KG1 (cell line): ENCODE results near the gene BCR.

ENCODE experiments used
- DNase-seq: peaks from one replicate; lab custom pipeline; 2025; lab: John Stamatoyannopoulos, UW

BCR gene

DNA sequence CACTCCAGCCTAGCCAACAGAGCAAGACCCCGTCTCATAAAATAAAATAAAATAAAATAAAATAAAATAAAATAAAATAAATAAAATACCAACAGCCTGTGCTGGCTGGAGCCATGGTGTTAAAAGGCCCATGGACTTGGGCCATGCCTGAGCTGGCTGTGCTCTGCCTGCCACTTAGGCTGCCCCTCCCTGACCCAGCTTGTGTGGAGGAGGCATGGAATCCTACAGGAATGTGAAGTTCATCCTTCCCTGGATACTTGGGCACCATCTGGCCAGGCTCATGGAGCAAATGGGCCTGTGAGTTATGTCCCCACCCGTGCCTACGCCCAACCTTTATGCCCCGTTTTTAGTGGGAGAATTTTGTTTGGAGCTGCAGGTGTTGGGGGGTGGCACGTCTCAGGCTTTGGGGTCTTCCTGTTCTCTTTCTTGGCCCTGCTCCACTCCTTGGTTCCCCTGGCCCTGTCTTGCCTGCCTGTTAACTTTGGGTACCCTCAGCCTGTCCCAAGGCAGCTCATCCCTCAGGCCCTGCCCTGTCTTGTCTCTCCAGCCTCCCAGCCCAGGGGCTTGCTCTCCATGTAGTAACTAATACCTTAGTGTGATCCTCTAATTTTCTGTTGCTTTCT lies 51.3 kb downstream of the BCR start:
- DNase-seq: no peak

- DNase-seq: no peak
Measured at GRCh38 chr22:23232094-23232905, 52.0 kb downstream of the BCR start.

GRCh38 chr22:23233084-23233531 lies 52.8 kb downstream of the BCR start:
- DNase-seq: no peak

- DNase-seq: no peak
Measured at GRCh38 chr22:23233752-23234408, 53.6 kb downstream of the BCR start.

DNA sequence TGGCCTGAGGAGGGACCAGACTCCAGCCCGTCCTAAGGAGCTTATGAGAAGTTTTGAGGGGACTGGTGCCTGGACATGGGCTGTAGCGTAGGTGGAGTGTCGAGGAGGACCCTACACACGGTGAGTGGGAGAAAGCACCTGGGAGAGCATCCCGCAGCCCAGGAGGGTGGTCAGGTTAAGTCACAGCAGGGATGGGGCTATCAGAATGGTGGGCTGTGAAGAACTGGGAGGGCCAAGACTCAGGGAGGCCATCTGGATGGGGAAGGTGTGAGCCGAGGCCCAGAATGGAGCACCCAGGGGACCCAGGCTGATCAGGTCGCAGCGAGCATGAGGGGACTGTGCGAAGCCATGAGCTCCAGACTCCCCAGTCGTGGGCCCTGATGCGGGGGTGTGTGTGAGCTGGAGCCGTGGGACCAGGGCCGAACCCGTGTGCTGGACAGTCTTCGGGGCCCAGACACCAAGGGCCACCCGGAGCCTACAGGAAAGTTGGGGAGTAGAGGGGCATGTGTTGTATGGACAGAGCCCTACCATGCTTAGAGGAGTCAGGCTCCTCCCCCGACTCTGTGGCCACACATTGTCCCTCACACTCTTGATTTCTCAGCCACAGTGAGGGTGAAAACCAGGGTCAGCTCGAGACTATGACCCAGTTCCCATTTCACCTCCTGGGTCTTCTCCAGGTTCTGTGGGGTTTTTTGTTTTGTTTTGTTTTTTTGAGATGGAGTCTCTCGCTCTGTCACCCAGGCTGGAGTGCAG lies 54.3 kb downstream of the BCR start:
- DNase-seq: no peak

DNA sequence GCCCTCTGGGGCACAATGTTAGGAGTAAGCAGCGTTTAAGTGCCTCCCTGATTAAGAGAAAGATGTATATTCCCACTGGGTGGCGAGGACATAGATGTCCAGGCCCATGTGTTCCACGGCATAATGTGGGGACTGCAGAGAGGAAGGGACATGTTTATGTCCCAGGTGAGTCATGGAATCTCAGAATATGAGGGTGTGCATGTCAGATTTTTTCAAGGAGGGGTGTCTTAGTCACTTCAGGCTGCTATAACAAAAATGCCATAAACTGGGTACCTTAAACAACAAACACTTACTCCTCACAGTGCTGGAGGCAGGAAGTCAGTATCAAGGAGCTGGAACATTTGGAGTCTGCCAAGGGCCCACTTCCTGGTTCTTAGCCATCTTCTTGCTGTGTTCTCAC lies 55.1 kb downstream of the BCR start:
- no peak for DNase-seq

DNA sequence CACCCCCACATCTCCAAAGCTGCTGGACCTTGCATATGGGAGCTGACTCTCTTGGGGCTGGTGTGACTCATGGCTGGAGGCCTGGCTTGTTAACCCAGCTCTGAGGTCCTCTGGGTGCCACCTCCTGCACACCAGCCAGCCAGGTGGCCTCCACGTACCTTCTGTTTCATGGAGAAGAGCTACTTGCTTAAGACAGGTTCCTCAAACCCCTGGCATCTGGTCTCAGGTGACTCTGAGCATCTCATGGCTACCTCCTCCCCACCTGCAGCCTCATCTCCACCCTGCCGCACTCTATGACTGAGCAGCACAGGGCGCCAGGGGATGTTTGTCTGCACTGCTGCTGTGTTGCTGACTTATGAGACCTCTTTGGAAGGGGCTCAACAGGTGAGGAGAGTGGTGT lies 55.7 kb downstream of the BCR start:
- no peak for DNase-seq

- DNase-seq: no peak
Measured at GRCh38 chr22:23236440-23237184, 56.3 kb downstream of the BCR start.

DNA sequence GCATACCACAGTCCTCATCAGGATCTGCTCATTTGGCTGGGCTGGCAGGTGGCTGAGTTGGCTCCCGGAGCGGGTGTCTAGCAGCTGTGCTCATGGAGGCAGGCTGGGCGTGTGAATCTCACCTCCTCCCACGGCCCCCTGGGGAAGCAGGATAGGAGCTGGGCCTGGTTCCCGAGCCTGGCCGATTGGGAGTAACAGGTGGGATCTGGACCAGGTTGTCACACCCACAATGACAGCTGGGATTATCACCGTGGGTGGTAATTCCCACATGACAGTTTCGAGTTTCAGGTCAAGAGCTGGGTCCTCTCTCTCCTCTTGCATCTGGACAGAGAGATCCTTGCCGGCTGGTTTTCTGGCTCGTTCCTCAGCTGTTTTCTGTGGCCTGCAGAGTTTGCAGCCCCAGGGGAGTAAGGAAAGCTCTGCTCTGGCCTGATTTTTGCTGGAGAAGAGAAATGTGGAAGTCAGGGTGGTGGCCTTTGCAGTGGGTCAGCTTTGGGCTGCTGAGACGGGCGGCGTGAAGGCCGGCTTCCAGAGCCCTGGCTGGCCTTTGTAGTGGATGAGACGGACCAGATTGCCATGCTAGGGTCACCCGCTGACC lies 57.0 kb downstream of the BCR start:
- no peak for DNase-seq

DNA sequence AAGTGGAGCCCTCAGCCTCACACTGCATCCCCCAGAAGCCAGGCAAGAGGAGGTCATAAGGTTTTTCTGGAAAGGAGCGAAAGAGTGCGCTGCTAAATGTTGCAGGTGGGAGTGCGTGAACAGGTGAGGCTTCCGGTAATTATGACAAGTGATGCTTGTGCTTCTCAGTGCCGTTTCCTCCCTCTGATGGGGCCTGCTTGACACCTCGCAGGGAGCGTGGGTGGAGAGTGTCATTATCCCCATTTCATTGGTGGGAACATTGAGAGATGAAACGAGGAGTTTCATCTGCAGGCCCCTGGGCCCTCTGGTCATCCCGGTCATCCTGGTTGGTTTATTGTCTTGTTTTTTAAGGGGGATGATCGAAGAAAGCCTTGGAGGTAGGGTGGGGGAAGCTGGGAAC lies 57.5 kb downstream of the BCR start:
- DNase-seq: no peak

DNA sequence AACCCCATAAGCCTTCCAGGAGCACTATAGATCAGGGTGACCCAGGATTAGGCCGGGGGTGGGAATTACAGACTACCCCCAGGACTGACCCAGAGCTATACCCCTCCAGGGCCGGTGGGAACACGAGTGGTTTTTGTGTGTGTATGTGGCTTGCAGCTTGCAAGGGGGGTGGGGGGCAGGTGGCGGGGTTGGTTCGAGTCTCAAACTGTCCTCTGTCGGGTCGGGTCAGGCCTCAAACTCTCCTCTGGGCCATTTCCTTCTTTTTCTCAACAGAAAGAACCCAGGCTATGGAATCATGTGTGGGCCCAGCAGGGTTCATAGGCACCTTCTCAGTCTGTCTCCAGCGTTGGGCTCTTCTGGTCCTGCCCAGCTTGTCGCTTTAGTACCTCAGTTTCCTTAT lies 58.4 kb downstream of the BCR start:
- DNase-seq: no peak

GRCh38 chr22:23239429-23239828 lies 59.1 kb downstream of the BCR start:
- no peak for DNase-seq

GRCh38 chr22:23240639-23241389 lies 60.5 kb downstream of the BCR start:
- no peak for DNase-seq

DNA sequence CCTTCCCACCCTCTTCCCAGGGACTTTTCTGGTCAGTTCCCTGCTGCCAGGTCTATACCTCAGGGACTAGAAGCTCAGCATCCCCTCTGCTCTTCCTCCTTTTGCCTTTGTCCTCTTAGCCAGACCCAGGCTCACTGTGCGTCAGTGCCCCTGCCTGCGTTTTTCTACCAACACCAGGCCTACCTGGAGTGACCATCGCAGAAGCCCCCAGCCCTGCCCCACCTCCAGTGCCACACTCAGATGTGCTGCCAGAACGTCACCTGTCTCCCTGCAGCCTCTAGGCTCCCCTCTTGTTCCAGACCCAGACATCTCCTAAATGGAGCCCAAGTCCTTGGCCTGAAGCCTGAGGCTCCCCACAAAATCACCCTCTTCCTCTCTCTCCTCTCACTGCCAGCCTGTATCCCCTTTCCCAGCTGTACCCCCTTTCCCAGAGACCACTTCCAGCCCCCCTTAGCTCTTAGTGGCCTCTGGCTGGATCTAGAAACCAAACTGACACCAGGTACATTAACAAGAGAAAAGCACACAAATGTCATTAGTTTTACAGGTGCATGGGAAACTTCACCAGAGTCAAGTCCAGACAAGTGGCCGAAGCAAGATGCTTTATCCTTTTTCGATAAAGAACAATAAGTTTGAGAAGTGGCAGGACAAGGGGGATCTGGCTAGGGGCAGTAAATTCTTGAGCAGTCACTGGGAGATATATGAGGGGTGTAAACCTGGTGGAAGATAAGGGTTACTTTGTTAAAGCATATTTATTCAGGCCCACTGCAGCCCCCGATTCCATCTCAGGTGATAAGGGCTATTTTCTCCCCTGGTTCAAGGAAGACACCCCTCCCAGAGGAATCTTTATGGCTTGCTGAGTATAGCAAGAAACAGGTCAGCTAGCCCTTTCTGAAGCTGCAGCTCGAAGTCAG lies 61.5 kb downstream of the BCR start:
- DNase-seq: no peak

GRCh38 chr22:23242473-23243001 lies 62.2 kb downstream of the BCR start:
- DNase-seq: no peak

GRCh38 chr22:23243006-23243573 lies 62.8 kb downstream of the BCR start:
- DNase-seq: no peak

- no peak for DNase-seq
Measured at GRCh38 chr22:23243859-23244689, 63.8 kb downstream of the BCR start.

- DNase-seq: no peak
Measured at GRCh38 chr22:23244690-23245044, 64.4 kb downstream of the BCR start.
